CD4-positive, alpha-beta T cell (primary cell): ENCODE data around the gene SDC1. TPM values are rescaled to one million over a fixed set of nuclear protein-coding genes. Genes with fewer than 3 reads are reported as not detected.

Source experiments
- ATAC-seq: fragments of 200-7000 bp; cut with Tn5 transposase; one replicate; pipeline ENCODE4 v1.10.0; 2022; ENCODE audit warnings: mild to moderate bottlenecking; ENCODE audit not compliant: poor library complexity
- CTCF ChIA-PET: fragments of 350-600 bp; sonication (Branson Sonifier 250); formaldehyde crosslinking; loops from one replicate; lab custom pipeline; 2021; ENCODE audit warnings: antibody characterized with exemption, inconsistent platforms; lab: Charles Lee
- POLR2A ChIA-PET: fragments of 350-600 bp; sonication (Branson Sonifier 250); formaldehyde crosslinking; loops from one replicate; lab custom pipeline; 2021; ENCODE audit warnings: antibody characterized with exemption, inconsistent platforms; lab: Charles Lee
- DNase-seq, 14 experiments: peaks; one replicate each; pipeline ENCODE4 v3.0.0-alpha.2; 2013 to 2020; ENCODE audit warnings: mixed read lengths in 2 of 14
- H3K27ac ChIP-seq, 2 donors: one replicate each; pipeline versions ENCODE4 v1.5.1 to v1.7.0; 2013; ENCODE audit warnings: low read length in 2 of 2, low read depth in 1 of 2, mild to moderate bottlenecking in 1 of 2
- H3K27me3 ChIP-seq, 2 experiments: 1 replicate in 1 of 2; 2 replicates in 1 of 2; pipeline versions ENCODE4 v1.6.1 to v1.7.0; 2013; ENCODE audit warnings: low read length in 2 of 2, control low read depth in 1 of 2, mild to moderate bottlenecking in 1 of 2, moderate library complexity in 1 of 2; ENCODE audit not compliant: insufficient read depth in 2 of 2, control insufficient read depth in 1 of 2
- H3K36me3 ChIP-seq: one replicate; pipeline ENCODE4 v1.6.1; 2013; ENCODE audit warnings: low read length, control low read depth; ENCODE audit not compliant: insufficient read depth
- H3K4me1 ChIP-seq: one replicate; pipeline ENCODE4 v1.6.1; 2013; ENCODE audit warnings: low read length, control low read depth; ENCODE audit not compliant: insufficient read depth
- H3K4me3 ChIP-seq: one replicate; pipeline ENCODE4 v1.5.1; 2013; ENCODE audit warnings: mild to moderate bottlenecking, low read length, moderate library complexity
- H3K9me3 ChIP-seq, 2 experiments: 1 replicate in 1 of 2; 2 replicates in 1 of 2; pipeline versions ENCODE4 v1.6.1 to v1.7.0; 2013; ENCODE audit warnings: low read length in 2 of 2, mild to moderate bottlenecking in 2 of 2, control low read depth in 1 of 2, moderate library complexity in 1 of 2; ENCODE audit not compliant: control insufficient read depth in 1 of 2, insufficient read depth in 1 of 2
- H3K27ac Mint-ChIP-seq: one replicate; pipeline ENCODE4 v1.8.0; 2020; ENCODE audit warnings: mixed read lengths
- H3K27me3 Mint-ChIP-seq: one replicate; pipeline ENCODE4 v1.8.0; 2021; ENCODE audit warnings: mixed read lengths
- H3K36me3 Mint-ChIP-seq: one replicate; pipeline ENCODE4 v1.8.0; 2021; ENCODE audit warnings: low read depth, mixed read lengths
- H3K4me1 Mint-ChIP-seq: one replicate; pipeline ENCODE4 v1.8.0; 2021; ENCODE audit warnings: low read depth, mixed read lengths
- H3K4me3 Mint-ChIP-seq: one replicate; pipeline ENCODE4 v1.8.0; 2020; ENCODE audit warnings: mild to moderate bottlenecking, mixed read lengths
- H3K9me3 Mint-ChIP-seq: one replicate; pipeline ENCODE4 v1.8.0; 2020; ENCODE audit warnings: mixed read lengths
- intact Hi-C, 2 experiments: fragments of 100-400 bp; cut with DNase I in 1 of 2; cut with micrococcal nuclease in 1 of 2; formaldehyde crosslinking; loops; one replicate each; pipeline versions ENCODE4 v1.15.1 to v1.9.0; 2023 to 2025; cut with DNase I, micrococcal nuclease
- total RNA-seq, 174 experiments: library from RNA in 2 of 174; stranded (reverse) in 2 of 174; gene quantifications; one replicate each; pipeline ENCODE4 v1.2.3 and lab custom pipeline; 2021 to 2026
- TF ChIP-seq, protein P1 (sequence below): fragments of 200-600 bp; IDR thresholded peaks from one replicate; pipeline ENCODE4 v1.8.0; 2022; ENCODE audit warnings: antibody characterized with exemption, mild to moderate bottlenecking

The SDC1 gene
- total RNA-seq, 2 experiments from 2014 or later = not detected

DNA sequence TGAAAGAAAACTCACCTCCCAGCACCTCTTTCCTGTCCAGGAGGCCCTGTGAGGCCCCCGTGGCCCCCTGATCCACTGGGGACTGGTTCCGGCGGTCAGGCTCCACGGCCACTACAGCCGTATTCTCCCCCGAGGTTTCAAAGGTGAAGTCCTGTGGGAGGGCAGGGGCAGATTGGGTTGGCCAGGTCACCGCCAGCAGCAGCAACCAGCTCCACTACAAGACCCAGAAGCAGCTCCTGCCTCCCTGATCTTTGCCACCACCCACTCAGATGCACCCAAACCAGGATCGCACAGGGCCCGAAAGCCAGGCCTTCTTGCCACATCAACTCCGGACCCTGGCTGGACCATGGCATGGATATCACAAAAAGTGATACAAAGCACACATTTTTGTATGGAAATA, 21.9 kb downstream of the SDC1 start:
- Mint-ChIP-seq H3K4me1 (no peaks in the 10 kb centered on the region), H3K36me3 (no peaks in the 10 kb centered on the region), H3K4me3 (no peak overlapping the region), H3K9me3 (no peaks in the 10 kb centered on the region), H3K27ac (no peak overlapping the region), H3K27me3 (no peaks in the 10 kb centered on the region)
- no peak overlapping the region for H3K4me3 ChIP-seq
- no peaks in the 10 kb centered on the region for H3K27me3 ChIP-seq
- POLR2A ChIA-PET = no interaction called here
- CTCF ChIA-PET = no interaction called here
- H3K4me1 ChIP-seq = no peaks in the 10 kb centered on the region
- TF ChIP-seq, protein P1, sequence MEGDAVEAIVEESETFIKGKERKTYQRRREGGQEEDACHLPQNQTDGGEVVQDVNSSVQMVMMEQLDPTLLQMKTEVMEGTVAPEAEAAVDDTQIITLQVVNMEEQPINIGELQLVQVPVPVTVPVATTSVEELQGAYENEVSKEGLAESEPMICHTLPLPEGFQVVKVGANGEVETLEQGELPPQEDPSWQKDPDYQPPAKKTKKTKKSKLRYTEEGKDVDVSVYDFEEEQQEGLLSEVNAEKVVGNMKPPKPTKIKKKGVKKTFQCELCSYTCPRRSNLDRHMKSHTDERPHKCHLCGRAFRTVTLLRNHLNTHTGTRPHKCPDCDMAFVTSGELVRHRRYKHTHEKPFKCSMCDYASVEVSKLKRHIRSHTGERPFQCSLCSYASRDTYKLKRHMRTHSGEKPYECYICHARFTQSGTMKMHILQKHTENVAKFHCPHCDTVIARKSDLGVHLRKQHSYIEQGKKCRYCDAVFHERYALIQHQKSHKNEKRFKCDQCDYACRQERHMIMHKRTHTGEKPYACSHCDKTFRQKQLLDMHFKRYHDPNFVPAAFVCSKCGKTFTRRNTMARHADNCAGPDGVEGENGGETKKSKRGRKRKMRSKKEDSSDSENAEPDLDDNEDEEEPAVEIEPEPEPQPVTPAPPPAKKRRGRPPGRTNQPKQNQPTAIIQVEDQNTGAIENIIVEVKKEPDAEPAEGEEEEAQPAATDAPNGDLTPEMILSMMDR = no peak
- peaks cover 0 to 5% of the 10 kb centered on the region in 2 experiments for H3K9me3 ChIP-seq
- intact Hi-C loops = no loop called here
- no peak overlapping the region for H3K27ac ChIP-seq
- H3K36me3 ChIP-seq = no peaks in the 10 kb centered on the region
- DNase-seq (no peak), ATAC-seq (no peak)

DNA sequence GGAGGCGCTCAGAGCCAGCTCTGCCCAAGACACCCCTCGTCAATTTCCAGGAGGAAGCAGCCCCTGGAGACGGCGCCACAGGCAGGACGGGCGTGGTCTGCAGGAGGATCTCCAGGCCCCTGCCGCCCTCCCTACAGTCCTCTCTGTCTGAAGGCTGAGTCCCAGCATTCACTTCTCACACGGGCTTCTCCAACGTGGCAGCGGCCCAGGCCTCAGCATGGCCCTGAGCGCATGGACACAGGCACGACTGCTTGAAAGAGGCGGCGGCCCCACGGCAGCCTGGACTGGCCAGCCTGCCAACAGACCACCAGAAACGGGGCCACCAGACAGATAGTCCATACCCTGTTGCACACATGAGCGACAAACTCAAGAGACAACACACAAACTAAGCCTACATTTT, 23.3 kb downstream of the SDC1 start:
- no peaks in the 10 kb centered on the region for H3K36me3 ChIP-seq
- intact Hi-C loops = no loop called here
- H3K27ac Mint-ChIP-seq = no peak overlapping the region
- POLR2A ChIA-PET = no interaction called here
- TF ChIP-seq, protein P1 = no peak
- no peak overlapping the region for H3K4me3 Mint-ChIP-seq
- no peaks in the 10 kb centered on the region for H3K27me3 Mint-ChIP-seq
- no peaks in the 10 kb centered on the region for H3K27me3 ChIP-seq
- H3K36me3 Mint-ChIP-seq = no peaks in the 10 kb centered on the region
- DNase-seq (no peak), ATAC-seq (no peak)
- no peaks in the 10 kb centered on the region for H3K9me3 Mint-ChIP-seq
- H3K4me1 Mint-ChIP-seq = no peaks in the 10 kb centered on the region
- no peaks in the 10 kb centered on the region for H3K4me1 ChIP-seq
- peaks cover 0 to 5% of the 10 kb centered on the region in 2 experiments for H3K9me3 ChIP-seq
- H3K27ac ChIP-seq = no peak overlapping the region
- CTCF ChIA-PET = no interaction called here
- H3K4me3 ChIP-seq = no peak overlapping the region

DNA sequence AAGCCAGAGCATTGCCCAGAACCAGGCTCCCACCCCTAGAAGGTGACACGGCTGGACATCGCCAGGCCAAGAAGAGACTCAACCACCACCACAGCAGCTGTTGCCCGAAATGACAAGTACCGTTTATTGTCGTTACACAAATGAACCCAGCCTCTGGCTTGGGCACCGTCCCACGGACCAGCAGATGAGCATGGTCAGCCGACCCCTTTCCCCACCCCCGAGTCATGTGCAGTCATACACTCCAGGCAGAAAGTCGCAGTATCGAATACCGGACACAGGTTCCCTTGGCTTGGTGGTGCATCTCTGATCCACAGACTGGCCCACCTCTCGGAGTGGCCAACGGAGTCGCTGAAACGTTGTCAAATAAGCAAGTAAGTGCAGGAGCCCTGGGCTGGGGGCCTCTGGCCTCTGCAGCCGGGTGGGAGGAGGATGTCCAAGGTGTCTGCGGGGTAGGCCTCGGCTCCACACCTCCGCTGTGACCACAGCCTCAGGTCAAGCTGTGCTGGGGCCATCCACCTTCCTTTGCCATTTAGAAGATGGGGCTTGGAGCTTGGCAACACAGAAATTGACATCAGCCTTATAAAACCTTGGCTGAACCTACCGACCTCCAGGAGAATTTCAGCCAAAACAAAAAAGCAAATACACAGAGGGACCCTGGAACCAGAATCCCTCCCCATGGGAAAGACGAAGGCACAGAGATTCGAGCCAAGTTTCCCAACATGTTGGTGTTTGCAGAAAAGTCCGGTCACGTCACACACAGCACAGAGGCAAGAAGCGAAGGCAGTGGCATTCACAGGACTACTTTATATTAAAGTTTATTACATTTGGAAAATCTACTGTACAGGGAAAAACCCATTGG, 24.0 kb downstream of the SDC1 start:
- Histone ChIP-seq H3K36me3 (no peaks in the 10 kb centered on the region), H3K4me3 (no peak overlapping the region), H3K27me3 (no peaks in the 10 kb centered on the region), H3K9me3 (peaks cover 0 to 5% of the 10 kb centered on the region in 2 experiments), H3K4me1 (no peaks in the 10 kb centered on the region), H3K27ac (no peak overlapping the region)
- Mint-ChIP-seq H3K27me3 (no peaks in the 10 kb centered on the region), H3K36me3 (no peaks in the 10 kb centered on the region), H3K9me3 (no peaks in the 10 kb centered on the region), H3K4me1 (no peaks in the 10 kb centered on the region), H3K27ac (no peak overlapping the region), H3K4me3 (no peak overlapping the region)
- ATAC-seq (no peak), DNase-seq (no peak)
- POLR2A ChIA-PET = no interaction called here
- intact Hi-C loops = no loop called here
- TF ChIP-seq, protein P1 = no peak
- CTCF ChIA-PET = no interaction called here
